LNCAP (cell line): ENCODE data around the gene FMN2.

ENCODE experiments used
- CTCF ChIP-seq: fragments of 450-650 bp; IDR thresholded peaks from 2 replicates; pipeline ENCODE4 v1.5.1; 2017; ENCODE audit warnings: mild to moderate bottlenecking

Gene FMN2

GRCh38 chr1:240508201-240508600, 416.5 kb downstream of the FMN2 start:
- TF ChIP-seq CTCF, result no peak

- no peak for TF ChIP-seq CTCF
Observed at GRCh38 chr1:240508950-240509349, 417.3 kb downstream of the FMN2 start.

GRCh38 chr1:240511789-240512188, 420.1 kb downstream of the FMN2 start:
- no peak for TF ChIP-seq CTCF

- TF ChIP-seq CTCF, result no peak
Observed at GRCh38 chr1:240515505-240515904, 423.8 kb downstream of the FMN2 start.

- TF ChIP-seq CTCF, result no peak
Observed at GRCh38 chr1:240516069-240516468, 424.4 kb downstream of the FMN2 start.

- TF ChIP-seq CTCF, result no peak
Observed at GRCh38 chr1:240517891-240518290, 426.2 kb downstream of the FMN2 start.

GRCh38 chr1:240522122-240522822, 430.6 kb downstream of the FMN2 start:
- no peak for TF ChIP-seq CTCF
